Erythroblast (primary cell): Measurements from ENCODE around the gene CD36.

Experiments
- GATA1 ChIP-seq: IDR thresholded peaks from 2 replicates; pipeline ENCODE4 v1.6.1; 2011; ENCODE audit warnings: low read depth, mild to moderate bottlenecking, control low read depth, low read length, moderate library complexity
- POLR2A ChIP-seq: IDR thresholded peaks from 2 replicates; pipeline ENCODE4 v1.6.1; 2011; ENCODE audit warnings: mild to moderate bottlenecking, low read length

DNA sequence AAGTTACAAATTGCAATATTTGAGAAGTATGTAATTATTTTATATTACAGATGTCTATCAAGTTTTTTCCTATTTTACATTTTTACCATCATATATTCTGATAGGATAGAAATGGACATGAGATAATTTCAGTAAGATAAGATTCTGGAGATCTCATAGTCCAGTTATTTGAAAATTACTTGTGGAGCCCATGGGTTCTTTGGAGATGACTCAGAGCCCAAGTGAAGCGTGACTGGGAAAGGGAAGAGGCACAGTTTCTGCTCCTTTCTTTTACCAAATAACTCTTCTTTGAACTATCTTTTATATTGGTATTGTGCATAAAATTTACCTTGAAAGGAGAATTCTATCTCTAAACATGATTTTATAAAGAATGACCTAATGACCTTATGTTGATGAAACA lies 2.4 kb downstream of the CD36 start:
- peak; percentile 19 for TF ChIP-seq POLR2A
- no peak for TF ChIP-seq GATA1
